Measurements from ENCODE around the gene SBNO1. TPM values are rescaled to one million over a fixed set of nuclear protein-coding genes. Genes with fewer than 3 reads are reported as not detected.
A peak's percentile ranks its signal among the peaks of the same experiment; 100 is the strongest.
"Not testable (repeated sequence)": the region's sequence is repeated elsewhere in the genome, so short reads cannot be mapped to it uniquely, and the experiment has no call there.

Gene SBNO1
- total RNA-seq, 1 donor from 2014 or later = 27.1 TPM

DNA sequence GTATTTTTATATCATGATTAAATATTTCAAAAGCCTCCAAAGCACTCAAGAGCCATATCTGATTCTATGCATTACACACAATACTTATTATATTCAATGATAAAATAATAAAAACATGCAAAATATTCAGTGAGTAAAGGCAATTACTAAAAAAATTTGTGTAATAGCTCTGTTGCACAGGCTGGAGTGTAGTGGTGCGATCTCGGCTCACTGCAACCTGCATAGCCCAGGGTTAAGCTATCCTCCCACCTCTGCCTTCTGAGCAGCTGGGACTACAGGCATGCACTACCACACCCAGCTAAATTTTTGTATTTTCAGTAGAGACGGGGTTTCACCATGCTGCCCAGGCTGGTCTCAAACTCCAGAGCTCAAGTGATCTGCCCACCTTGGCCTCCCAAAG, 45.4 kb downstream of the SBNO1 start:
- Histone ChIP-seq H3K27ac (no peak overlapping the region), H3K36me3 (peaks cover 99% of the 10 kb centered on the region), H3K27me3 (no peaks in the 10 kb centered on the region), H3K4me3 (no peak overlapping the region), H3K4me1 (no peaks in the 10 kb centered on the region), H3K9me3 (no peaks in the 10 kb centered on the region)
- ATAC-seq (no peak), DNase-seq (no peak)
- intact Hi-C loops (cut with DNase I) = no loop called here
- no peak for TF ChIP-seq CTCF (IDR thresholded peaks at IDR 0.05)

GRCh38 chr12:123313046-123313445, 51.6 kb downstream of the SBNO1 start:
- H3K4me3 ChIP-seq; intact Hi-C loops (cut with DNase I); H3K27me3 ChIP-seq; H3K27ac ChIP-seq; H3K4me1 ChIP-seq; ATAC-seq; DNase-seq; H3K9me3 ChIP-seq: not testable (repeated sequence)
- peaks cover 98% of the 10 kb centered on the region for H3K36me3 ChIP-seq

GRCh38 chr12:123306200-123306599, 58.4 kb downstream of the SBNO1 start:
- H3K4me1 ChIP-seq = no peaks in the 10 kb centered on the region
- no peaks in the 10 kb centered on the region for H3K27me3 ChIP-seq
- H3K36me3 ChIP-seq = peaks cover 99% of the 10 kb centered on the region
- intact Hi-C loops (cut with DNase I) = no loop called here
- H3K27ac ChIP-seq = no peak overlapping the region
- no peak for ATAC-seq
- no peaks in the 10 kb centered on the region for H3K9me3 ChIP-seq
- DNase-seq = no peak
- H3K4me3 ChIP-seq = no peak overlapping the region
- TF ChIP-seq CTCF (IDR thresholded peaks at IDR 0.05) = no peak

DNA sequence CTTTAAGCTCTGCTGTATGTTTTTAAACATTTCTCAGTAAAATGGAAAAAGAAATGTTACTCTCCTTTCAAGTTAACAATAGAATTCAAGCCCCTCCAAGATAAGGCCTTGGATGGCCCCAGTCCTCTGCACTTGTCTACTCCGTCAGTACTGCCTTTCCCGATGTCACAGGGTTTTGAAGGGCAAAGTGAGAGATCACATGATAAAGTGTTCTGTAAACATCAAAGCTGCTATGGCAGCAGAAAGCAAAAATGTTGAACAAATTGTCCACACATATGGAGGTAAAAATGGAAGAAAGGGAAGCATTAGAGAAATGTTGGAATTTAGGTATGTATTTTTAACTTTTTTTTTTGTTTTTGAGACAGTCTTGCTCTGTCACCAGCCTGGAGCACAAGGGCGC, 59.5 kb downstream of the SBNO1 start:
- no peaks in the 10 kb centered on the region for H3K9me3 ChIP-seq
- DNase-seq (no peak), ATAC-seq (no peak)
- no peak overlapping the region for H3K27ac ChIP-seq
- intact Hi-C loops (cut with DNase I) = no loop called here
- peaks cover 98% of the 10 kb centered on the region for H3K36me3 ChIP-seq
- H3K27me3 ChIP-seq = no peaks in the 10 kb centered on the region
- H3K4me3 ChIP-seq = no peak overlapping the region
- no peaks in the 10 kb centered on the region for H3K4me1 ChIP-seq
- no peak for TF ChIP-seq CTCF (IDR thresholded peaks at IDR 0.05)

DNA sequence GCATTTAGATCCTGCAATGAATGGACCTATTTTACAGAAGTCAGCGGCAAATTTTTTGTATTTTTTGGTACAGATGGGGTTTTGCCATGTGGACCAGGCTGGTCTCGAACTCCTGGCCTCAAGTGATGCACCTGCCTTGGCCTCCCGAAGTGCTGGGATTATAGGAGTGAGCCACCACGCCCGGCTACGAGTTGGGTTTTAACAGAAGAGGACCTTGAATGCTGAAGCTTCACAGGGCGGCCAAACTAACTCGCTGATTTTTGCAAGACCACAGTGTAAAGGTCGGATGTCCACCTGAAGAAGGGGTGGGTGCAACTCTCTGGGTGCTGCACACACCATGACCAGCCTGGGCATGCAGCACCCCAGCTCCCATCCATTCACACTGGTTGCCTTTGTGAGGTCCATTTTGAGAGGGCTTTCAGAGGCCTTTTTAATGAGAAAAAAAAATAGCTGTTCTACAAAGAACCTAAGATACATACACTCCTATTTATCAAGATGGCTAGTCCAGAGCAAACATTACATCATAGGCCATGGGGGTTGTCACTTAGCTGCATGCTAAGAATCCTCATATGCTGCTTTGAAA, 71.4 kb downstream of the SBNO1 start:
- Histone ChIP-seq H3K27ac (no peak overlapping the region), H3K36me3 (peaks cover 91% of the 10 kb centered on the region), H3K27me3 (no peaks in the 10 kb centered on the region), H3K4me3 (no peak overlapping the region), H3K9me3 (no peaks in the 10 kb centered on the region), H3K4me1 (no peaks in the 10 kb centered on the region)
- TF ChIP-seq CTCF (IDR thresholded peaks at IDR 0.05) = no peak
- intact Hi-C loops (cut with DNase I) = no loop called here
- ATAC-seq (no peak), DNase-seq (no peak)

- H3K27ac ChIP-seq = no peak overlapping the region
- H3K27me3 ChIP-seq = no peaks in the 10 kb centered on the region
- no peak for TF ChIP-seq CTCF (IDR thresholded peaks at IDR 0.05)
- no peaks in the 10 kb centered on the region for H3K4me1 ChIP-seq
- no peak for ATAC-seq
- DNase-seq = peak; percentile 31
- no peak overlapping the region for H3K4me3 ChIP-seq
- H3K36me3 ChIP-seq = peaks cover 60% of the 10 kb centered on the region
- intact Hi-C loops (cut with DNase I) = no loop called here
- no peaks in the 10 kb centered on the region for H3K9me3 ChIP-seq
Measured at GRCh38 chr12:123289911-123290310, 74.7 kb downstream of the SBNO1 start.

All from upper lobe of right lung (tissue), 1 donor.